ENCODE measurements around the gene PFDN5.

- TF ChIP-seq CTCF (conservative IDR thresholded peaks at IDR 0.05; ENCODE audit: low read depth, low read length) (peak; percentile 68), EZH2phosphoT487 (IDR thresholded peaks at IDR 0.05; ENCODE audit: borderline replicate concordance, low read length) (no peak), EZH2 (IDR thresholded peaks at IDR 0.05; ENCODE audit: low read length, unreplicated experiment) (no peak)
Observed at GRCh38 chr12:53327435-53328042, 32.2 kb downstream of the PFDN5 start.

Measured in PC-3 (cell line).